GM23248 (cell line): Measurements from ENCODE around the gene CUL9. TPM values are rescaled to one million over a fixed set of nuclear protein-coding genes. Genes with fewer than 3 reads are reported as not detected.
A peak's percentile ranks its signal among the peaks of the same experiment; 100 is the strongest.

Source experiments
- DNase-seq: peaks from one replicate; pipeline ENCODE4 v3.0.0-alpha.2; 2015
- H2AFZ ChIP-seq: fragments of 200-600 bp; sonication (generic); 2 replicates; pipeline ENCODE4 v1.6.1; 2016; ENCODE audit warnings: antibody characterized with exemption
- H3F3A ChIP-seq: fragments of 200-600 bp; sonication (generic); 2 replicates; pipeline ENCODE4 v1.6.1; 2016; ENCODE audit warnings: mild to moderate bottlenecking, antibody characterized with exemption, mixed run types; ENCODE audit not compliant: insufficient read depth
- H3K27ac ChIP-seq: fragments of 200-600 bp; sonication (generic); 2 replicates; pipeline ENCODE4 v1.5.1; 2016; ENCODE audit warnings: mild to moderate bottlenecking
- H3K27me3 ChIP-seq: fragments of 200-600 bp; sonication (generic); replicated peaks from 2 replicates; pipeline ENCODE4 v1.6.1; 2016; ENCODE audit warnings: mild to moderate bottlenecking; ENCODE audit not compliant: insufficient read depth
- H3K36me3 ChIP-seq: fragments of 200-600 bp; sonication (generic); 2 replicates; pipeline ENCODE4 v1.6.1; 2016; ENCODE audit warnings: low read depth, mild to moderate bottlenecking
- H3K4me1 ChIP-seq: fragments of 200-600 bp; sonication (generic); 2 replicates; pipeline ENCODE4 v1.6.1; 2016; ENCODE audit warnings: mild to moderate bottlenecking; ENCODE audit not compliant: insufficient read depth
- H3K4me2 ChIP-seq: fragments of 200-600 bp; sonication (generic); one replicate; pipeline ENCODE4 v1.6.1; 2016; ENCODE audit warnings: mild to moderate bottlenecking; ENCODE audit not compliant: unreplicated experiment
- H3K4me3 ChIP-seq: fragments of 200-600 bp; sonication (generic); 2 replicates; pipeline ENCODE4 v1.5.1; 2016; ENCODE audit warnings: mild to moderate bottlenecking
- H3K79me2 ChIP-seq: fragments of 200-600 bp; sonication (generic); 2 replicates; pipeline ENCODE4 v1.6.1; 2016; ENCODE audit warnings: mild to moderate bottlenecking; ENCODE audit not compliant: insufficient read depth
- H3K9ac ChIP-seq: fragments of 200-600 bp; sonication (generic); 2 replicates; pipeline ENCODE4 v1.6.1; 2016; ENCODE audit warnings: mild to moderate bottlenecking
- H3K9me2 ChIP-seq: fragments of 200-600 bp; sonication (generic); 2 replicates; pipeline ENCODE4 v1.6.1; 2016; ENCODE audit warnings: mixed run types, mild to moderate bottlenecking, moderate library complexity; ENCODE audit not compliant: insufficient read depth
- H3K9me3 ChIP-seq: fragments of 200-600 bp; sonication (generic); one replicate; pipeline ENCODE4 v1.6.1; 2017; ENCODE audit warnings: low read depth
- H4K20me1 ChIP-seq: fragments of 200-600 bp; sonication (generic); 2 replicates; pipeline ENCODE4 v1.6.0; 2016; ENCODE audit not compliant: insufficient read depth
- EZH2 ChIP-seq: fragments of 200-600 bp; sonication (generic); IDR thresholded peaks from 2 replicates; pipeline ENCODE4 v1.6.1; 2018; ENCODE audit warnings: antibody characterized with exemption, mild to moderate bottlenecking; ENCODE audit not compliant: insufficient read depth, poor library complexity, severe bottlenecking
- EZH2phosphoT487 ChIP-seq: fragments of 200-600 bp; sonication (generic); IDR thresholded peaks from 2 replicates; pipeline ENCODE4 v1.6.1; 2018; ENCODE audit warnings: antibody characterized with exemption, moderate library complexity, mild to moderate bottlenecking, low read depth; ENCODE audit not compliant: insufficient read depth
- WGBS, 2 experiments: methylation state at CpG; one replicate each; pipeline ENCODE4 v1.1.6; 2015 to 2017; ENCODE audit warnings: low lambda C conversion rate in 2 of 2, low coverage in 1 of 2; ENCODE audit errors: missing lambda C conversion rate in 2 of 2; 5-methylcytosine and 5-hydroxymethylcytosine counted together
- in situ Hi-C: fragments of 300-500 bp; cut with MboI; formaldehyde crosslinking; loops from 2 replicates; pipeline ENCODE4 v1.15.0; 2020
- polyA plus RNA-seq: library from polyadenylated mRNA; unstranded; fragments of >200 nt; fragmentation: Nextera tagmentation; extraction: Ambion mirVana; gene quantifications from 2 replicates; pipeline ENCODE4 v1.2.1, GENCODE V29; 2016
- total RNA-seq: library from RNA; depleted of rRNA; stranded (reverse); fragments of >200 nt; shearing (Covaris generic); gene quantifications from 2 replicates; pipeline ENCODE4 v1.2.3, GENCODE V29; 2014

The CUL9 gene
- total and polyA plus RNA-seq, 2 experiments from 2014 or later: 8.5 to 15.0 TPM

GRCh38 chr6:43142101-43142500 is 39.9 kb upstream of the CUL9 start:
- Histone ChIP-seq H3K79me2 (no peaks in the 10 kb centered on the region), H3K9me3 (no peaks in the 10 kb centered on the region), H2AFZ (no peak overlapping the region), H3F3A (peaks cover 12% of the 10 kb centered on the region), H3K4me3 (no peak overlapping the region), H3K36me3 (0 out of 2 replicates have a peak, but pooled peaks cover 3% of the 10 kb centered on the region), H3K4me1 (no peaks in the 10 kb centered on the region), H3K27ac (no peak overlapping the region), H3K4me2 (no peak overlapping the region), H3K9me2 (no peaks in the 10 kb centered on the region), H3K27me3 (no peaks in the 10 kb centered on the region), H4K20me1 (no peaks in the 10 kb centered on the region), H3K9ac (no peak overlapping the region)
- DNase-seq: no peak
- in situ Hi-C loops: loop anchor here (10.0 kb wide), 1 partner anchor 237 kb away; no protein-coding TSS in a partner anchor
- WGBS, 2 experiments: 69 to 72% methylated on average over 14 of the region's 14 CpGs
- TF ChIP-seq EZH2phosphoT487 (no peak), EZH2 (no peak)

DNA sequence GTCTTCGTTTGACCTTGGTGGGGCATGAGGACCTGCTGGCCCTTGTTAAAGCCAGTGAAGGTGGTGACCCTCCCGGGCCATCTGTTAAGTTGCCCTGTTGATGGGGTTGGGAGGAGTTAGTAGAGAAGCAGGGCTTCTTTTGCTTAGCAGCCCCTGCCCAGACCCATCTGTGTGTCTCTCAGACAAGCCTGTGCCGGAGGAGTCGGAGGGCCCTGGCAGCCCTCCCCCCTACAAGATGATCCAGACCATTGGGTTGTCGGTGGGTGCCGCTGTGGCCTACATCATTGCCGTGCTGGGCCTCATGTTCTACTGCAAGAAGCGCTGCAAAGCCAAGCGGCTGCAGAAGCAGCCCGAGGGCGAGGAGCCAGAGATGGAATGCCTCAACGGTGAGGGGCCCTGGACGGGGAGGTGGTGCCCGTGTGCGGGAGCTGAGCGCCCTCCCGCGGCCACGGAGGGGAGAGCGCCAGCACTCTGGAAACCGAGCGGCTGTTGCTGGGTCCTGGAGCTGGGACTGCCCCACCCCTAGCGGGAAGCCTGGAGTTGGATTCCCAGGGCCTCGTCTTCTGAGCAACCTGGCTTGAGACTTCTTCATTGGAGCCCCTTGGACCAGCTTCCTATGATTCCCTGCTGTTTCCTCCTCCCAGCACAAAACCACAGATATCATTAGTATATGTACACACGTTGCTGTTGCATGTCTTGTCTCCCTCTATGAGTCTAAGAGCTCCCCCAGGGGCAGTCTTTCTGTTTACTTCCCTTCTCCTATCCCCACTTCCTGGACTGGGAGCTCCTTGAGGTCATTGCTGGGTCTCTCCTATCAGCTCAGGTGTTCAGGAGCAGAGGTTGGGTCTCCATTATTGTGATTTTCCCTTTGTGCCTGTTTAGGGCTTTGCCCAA is 38.5 kb upstream of the CUL9 start:
- H3K9me3 ChIP-seq: no peaks in the 10 kb centered on the region
- H3K9me2 ChIP-seq: no peaks in the 10 kb centered on the region
- H3K4me3 ChIP-seq: no peak overlapping the region
- in situ Hi-C loops: loop anchor here (10.0 kb wide), 1 partner anchor 239 kb away; no protein-coding TSS in a partner anchor
- TF ChIP-seq EZH2: no peak
- H2AFZ ChIP-seq: peak overlapping the region; percentile 55; the same call in 1 of the 2 replicates
- 18 to 19% methylated on average over 21 to 25 of the region's 25 CpGs for WGBS, 2 experiments
- H3K79me2 ChIP-seq: no peaks in the 10 kb centered on the region
- peak; percentile 96 for DNase-seq
- H3K27ac ChIP-seq: peak overlapping the region; percentile 22
- 0 out of 2 replicates have a peak, but pooled peaks cover 3% of the 10 kb centered on the region for H3K36me3 ChIP-seq
- no peaks in the 10 kb centered on the region for H3K4me1 ChIP-seq
- no peak overlapping the region for H3K4me2 ChIP-seq
- H3F3A ChIP-seq: peaks cover 15% of the 10 kb centered on the region
- no peaks in the 10 kb centered on the region for H4K20me1 ChIP-seq
- H3K9ac ChIP-seq: peak overlapping the region; percentile 41; the same call in 1 of the 2 replicates
- no peaks in the 10 kb centered on the region for H3K27me3 ChIP-seq

DNA sequence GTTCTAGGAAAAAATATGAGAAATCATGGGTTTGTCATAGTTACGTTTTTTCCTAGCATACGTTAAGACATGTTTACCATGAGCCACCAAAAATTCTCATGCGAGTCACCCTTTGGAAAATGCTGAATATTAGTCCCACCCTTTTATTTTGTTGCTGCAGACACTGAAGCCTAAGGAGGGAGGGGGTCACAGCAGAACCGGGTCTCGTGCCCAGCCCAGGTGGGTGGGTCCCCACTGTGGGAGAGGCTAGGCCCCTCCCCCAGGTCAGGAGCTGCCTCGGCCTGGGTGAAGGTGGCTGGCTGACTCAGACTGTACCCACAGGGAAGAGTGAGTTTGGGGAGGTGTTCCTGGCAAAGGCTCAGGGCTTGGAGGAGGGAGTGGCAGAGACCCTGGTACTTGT is 37.1 kb upstream of the CUL9 start:
- 0 out of 2 replicates have a peak, but pooled peaks cover 3% of the 10 kb centered on the region for H3K36me3 ChIP-seq
- no peak for DNase-seq
- no peak overlapping the region for H3K27ac ChIP-seq
- no peaks in the 10 kb centered on the region for H4K20me1 ChIP-seq
- in situ Hi-C loops: loop anchor here (10.0 kb wide), 1 partner anchor 240 kb away; no protein-coding TSS in a partner anchor
- WGBS, 2 experiments: 69 to 77% methylated on average over 6 of the region's 6 CpGs
- no peak overlapping the region for H3K4me2 ChIP-seq
- TF ChIP-seq EZH2phosphoT487: no peak
- no peaks in the 10 kb centered on the region for H3K9me2 ChIP-seq
- no peak overlapping the region for H2AFZ ChIP-seq
- H3K4me1 ChIP-seq: peaks cover 9% of the 10 kb centered on the region
- H3K9me3 ChIP-seq: no peaks in the 10 kb centered on the region
- H3K9ac ChIP-seq: no peak overlapping the region
- peaks cover 27% of the 10 kb centered on the region for H3F3A ChIP-seq
- no peaks in the 10 kb centered on the region for H3K79me2 ChIP-seq
- H3K27me3 ChIP-seq: no peaks in the 10 kb centered on the region
- H3K4me3 ChIP-seq: no peak overlapping the region

GRCh38 chr6:43146261-43146660 is 35.7 kb upstream of the CUL9 start:
- Histone ChIP-seq H3K36me3 (0 out of 2 replicates have a peak, but pooled peaks cover 3% of the 10 kb centered on the region), H3K27me3 (no peaks in the 10 kb centered on the region), H3K9ac (no peak overlapping the region), H3K9me3 (no peaks in the 10 kb centered on the region), H3K27ac (no peak overlapping the region), H2AFZ (no peak overlapping the region), H3K9me2 (no peaks in the 10 kb centered on the region), H3F3A (peaks cover 28% of the 10 kb centered on the region), H3K4me2 (no peak overlapping the region), H3K4me3 (no peak overlapping the region), H4K20me1 (no peaks in the 10 kb centered on the region), H3K79me2 (no peaks in the 10 kb centered on the region), H3K4me1 (peaks cover 9% of the 10 kb centered on the region)
- TF ChIP-seq EZH2phosphoT487: no peak
- TF ChIP-seq EZH2: no peak
- 98 to 100% methylated on average over 3 of the region's 3 CpGs for WGBS, 2 experiments
- no peak for DNase-seq
- in situ Hi-C loops: loop anchor here (10.0 kb wide), 1 partner anchor 241 kb away; no protein-coding TSS in a partner anchor
